Measurements from ENCODE around the gene RRP8. TPM values are rescaled to one million over a fixed set of nuclear protein-coding genes. Genes with fewer than 3 reads are reported as not detected.

Gene RRP8
- total RNA-seq, 1 donor from 2014 or later = 15.1 TPM

DNA sequence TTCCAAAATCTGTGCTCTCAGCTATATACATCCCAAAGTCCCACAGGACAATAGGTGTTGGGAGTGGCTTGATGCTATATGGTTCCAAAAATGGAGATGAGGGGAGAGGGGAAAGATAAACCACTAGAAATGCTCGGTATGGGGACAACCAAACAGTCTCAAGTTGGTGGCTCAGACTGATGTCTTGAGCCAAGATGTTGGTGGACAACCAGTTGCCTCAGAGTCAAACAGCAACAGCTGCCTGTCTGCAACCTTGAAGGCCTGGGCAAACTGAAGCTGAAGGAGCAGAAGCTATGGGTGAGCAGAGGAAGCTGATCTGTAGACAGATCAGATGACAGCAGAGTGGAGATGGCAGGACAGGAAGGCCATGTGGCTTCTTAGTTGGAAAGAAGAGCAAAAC lies 4.0 kb downstream of the RRP8 start:
- DNase-seq = no peak

DNA sequence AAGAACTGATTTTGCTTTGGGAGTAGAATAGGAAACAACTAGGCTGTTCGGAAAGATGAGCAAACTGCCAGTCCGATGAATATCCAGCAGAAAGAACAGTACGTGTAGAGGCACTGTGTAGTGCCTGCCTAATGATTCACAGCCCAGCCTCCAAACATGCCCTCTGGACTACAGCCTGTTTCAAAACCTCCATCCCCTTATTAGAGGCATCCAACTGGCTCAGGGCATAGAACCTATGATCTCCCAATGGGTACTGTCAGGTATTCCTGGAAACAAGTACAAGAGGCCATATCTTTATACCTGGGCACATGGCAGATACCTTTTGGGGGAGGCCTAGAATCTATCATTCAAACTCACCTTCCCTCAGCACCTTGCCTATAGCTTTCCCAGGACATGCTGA lies 4.9 kb downstream of the RRP8 start:
- DNase-seq = no peak

DNA sequence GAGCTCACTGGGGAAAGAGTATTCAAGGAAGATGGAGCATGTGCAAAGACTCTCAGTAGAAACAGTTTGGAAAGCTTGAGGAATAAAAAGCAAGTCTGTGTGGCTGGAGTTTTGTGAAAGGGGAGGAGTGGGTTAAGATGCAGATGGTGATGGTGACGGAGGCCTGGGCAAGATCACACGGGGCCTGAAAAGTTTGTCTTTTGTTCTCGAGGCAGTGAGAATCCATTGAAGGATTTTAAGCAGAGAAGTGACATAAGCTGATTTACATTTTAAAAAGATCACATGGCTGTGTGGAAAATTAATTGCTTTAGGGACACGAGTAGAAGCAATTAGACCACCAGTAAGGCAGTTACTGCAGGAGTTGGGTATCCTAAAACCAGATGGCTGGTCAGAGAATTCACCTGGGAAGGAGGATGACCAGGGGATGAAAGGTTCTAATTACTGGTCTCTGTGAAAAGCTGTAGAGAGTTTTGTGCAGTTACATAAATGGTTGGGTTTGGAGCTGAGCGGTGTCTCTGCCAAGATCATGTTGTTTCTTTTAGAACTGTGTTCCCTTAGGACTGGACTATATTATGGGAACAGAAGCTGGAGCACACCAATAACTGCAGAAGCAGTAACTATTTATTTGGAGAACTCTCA lies 7.1 kb downstream of the RRP8 start:
- no peak for DNase-seq

DNA sequence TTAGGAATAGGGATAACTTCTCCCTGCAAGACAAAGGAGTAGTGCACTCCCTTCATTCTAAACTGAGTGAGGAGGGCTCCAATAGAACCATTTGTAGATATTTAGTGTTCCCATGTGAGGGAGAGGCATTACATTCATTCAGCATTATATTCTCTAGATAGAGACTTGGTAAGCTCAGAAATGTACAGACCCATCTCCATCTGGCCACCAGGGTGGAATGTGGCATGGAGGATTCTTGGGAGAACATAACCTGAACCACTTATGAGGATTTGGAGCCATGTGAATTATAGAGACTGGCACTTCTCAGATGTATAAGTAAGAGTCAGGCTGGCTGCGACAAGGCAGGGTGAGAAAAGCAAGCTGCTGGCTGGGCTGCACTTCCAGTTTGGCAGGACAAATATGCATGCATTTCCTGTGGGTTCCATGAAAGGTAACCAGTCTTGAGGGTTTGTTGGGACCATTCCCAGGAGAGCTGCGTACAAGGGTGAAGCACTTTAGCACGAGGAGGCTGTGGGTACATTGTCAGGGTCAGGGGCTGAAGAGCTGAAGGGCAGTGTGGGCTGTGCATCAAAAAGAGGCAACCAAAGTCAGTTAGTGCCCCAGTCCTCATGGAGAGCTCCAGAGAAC lies 9.2 kb downstream of the RRP8 start:
- no peak for DNase-seq

DNA sequence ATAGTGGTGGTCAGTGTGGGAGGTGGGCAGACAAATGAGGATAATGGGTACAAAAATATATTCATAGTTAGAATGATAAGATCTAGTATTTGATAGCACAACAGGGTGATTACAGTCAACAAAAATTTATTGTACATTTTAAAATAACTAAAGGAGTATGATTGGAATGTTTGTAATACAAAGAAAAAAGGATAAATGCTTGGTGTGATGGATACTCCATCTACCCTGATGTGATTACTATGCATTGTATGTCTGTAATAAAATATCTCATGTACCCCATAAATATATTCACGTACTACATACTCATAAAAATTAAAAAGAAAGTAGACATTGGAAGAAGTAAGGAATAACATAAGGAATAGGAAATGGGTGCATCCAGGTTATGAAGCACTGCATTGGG lies 15.4 kb downstream of the RRP8 start:
- no peak for DNase-seq

DNA sequence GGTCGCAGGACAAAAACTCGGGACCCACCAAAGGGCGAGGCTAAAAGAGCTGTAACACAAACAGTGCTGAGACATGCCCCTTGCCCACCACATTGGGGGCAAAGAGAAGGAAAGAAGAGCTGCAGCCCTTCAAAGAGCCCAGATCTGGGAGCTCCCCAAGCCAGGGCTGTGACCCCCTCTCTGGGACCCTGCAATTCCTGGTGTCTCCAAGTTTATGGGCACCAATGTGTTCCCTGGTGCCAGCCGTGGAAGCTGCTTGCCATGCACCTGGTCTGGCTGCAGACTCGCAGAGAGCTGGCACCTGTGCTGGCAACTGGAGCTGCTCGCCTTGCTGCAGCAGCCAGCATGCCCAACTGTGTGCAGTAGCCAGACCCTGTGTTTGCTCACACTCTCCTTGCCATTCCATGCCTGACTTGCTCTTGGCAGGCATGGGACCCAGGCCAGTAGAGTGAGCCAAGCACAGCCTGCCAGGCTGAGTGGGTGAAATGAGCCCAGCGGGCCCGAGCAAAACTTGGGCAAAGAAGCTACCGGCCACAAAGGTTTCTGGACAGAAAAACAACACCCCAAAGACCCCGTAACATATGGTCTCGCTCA lies 16.0 kb downstream of the RRP8 start:
- no peak for DNase-seq

DNA sequence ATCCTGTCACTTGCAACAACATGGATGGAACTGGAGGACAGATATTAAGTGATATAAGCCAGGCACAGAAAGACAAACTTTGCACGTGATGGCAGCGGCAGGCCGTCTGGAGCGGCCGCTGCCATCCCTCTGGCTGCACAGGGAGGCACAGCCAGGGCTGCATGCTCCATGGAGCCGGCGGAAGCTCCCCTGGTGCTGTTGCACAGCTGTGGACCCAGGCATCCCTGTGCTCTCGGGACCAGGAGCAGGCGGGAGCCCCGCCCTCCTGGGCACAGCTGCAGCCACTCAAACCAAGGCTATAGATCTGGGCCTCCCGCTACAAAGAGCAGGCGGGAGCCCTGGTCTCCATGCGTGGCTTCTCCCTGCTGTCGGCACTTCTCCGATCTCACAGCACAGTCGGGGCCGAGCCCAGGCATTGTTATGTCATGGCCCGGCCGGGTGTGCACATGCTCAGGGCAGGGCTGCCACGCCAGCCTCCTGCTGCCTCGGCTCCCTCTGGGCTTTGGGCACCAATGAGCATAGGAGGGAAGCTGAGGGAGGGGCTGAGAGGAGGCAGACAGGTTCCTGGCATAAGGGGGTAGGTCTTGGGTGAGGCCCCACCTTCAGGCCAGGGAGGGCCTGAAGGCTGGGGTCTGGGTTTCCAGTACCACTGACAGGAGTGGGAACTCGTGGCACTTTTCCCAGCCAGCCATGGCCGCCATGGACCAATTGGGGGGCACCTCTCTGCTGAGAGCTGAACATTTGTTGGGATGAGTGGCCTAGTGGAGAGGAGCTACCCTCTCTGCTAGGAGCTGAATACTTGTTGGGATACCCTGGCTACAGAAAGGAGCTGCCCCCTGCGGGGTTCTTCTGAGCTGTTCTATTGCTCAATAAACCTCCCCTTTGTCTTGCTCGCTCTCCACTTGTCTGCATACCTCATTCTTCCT lies 16.7 kb downstream of the RRP8 start:
- no peak for DNase-seq

DNA sequence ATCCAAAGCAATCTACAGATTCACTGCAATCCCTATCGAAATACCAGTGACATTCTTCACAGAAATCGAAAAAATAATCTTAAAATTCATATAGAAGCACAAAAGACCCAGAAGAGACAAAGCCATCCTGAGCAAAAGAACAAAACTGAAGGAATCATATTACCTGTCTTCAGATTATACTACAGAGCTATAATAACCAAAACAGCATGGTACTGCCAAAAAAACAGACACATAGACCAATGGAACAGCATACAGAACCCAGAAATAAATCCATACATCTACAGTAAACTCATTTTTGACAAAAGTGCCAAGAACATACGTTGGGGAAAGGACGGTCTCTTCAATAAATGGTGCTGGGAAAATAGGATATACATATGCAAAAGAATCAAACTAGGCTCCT lies 18.9 kb downstream of the RRP8 start:
- no peak for DNase-seq

DNA sequence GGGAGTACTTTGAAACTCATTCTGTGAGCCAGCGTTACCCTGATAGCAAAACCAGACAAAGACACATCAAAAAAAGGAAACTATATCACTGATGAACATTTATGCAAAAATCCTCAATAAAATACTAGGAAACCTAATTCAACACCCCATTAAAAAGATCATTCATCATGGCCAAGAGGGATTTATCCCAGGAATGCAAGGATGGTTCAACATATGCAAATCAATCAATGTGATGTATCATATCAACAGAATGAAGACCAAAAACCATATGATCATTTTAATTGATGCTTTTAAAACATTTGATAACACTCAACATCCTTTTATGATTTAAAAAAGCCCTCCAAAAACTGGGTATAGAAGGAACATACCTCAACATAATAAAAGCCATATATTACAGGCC lies 19.8 kb downstream of the RRP8 start:
- DNase-seq = no peak

DNA sequence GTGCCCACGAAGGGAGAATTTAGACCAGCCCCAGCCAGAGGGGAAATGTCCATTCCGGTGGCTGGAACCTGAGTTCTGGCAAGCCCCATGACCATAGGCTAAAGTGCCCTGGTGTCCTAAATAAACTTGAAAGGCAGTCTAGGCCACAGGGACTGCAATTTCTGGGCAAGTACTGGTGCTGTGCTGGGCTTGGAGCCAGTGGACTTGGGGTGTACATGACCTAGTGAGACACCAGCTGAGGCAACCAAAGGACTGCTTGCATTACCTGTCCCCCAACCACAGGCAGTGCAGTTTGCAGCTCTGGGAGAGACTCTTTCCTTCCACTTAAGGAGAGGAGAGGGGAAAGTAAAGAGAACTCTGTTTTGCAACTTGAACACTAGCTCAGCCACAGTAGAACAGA lies 23.7 kb downstream of the RRP8 start:
- DNase-seq = no peak

DNA sequence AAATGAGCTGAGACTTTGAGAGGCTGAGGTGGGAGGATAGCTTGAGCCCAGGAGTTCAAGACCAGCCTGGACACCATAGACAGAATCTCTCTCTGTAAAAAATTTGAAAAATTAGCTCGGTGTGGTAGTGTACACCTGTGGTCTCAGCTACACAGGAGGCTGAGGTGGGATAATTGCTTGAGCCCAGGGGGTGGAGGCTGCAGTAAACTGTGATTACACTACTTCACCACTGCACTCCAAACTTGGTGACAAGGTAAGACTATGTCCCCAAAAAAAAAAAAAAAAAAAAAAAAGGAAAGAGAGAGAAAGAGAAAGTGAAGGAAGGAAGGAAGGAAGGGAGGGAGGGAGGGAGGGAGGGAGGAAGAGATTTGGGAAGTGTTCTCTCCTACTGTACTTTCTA lies 25.3 kb downstream of the RRP8 start:
- no peak for DNase-seq

DNA sequence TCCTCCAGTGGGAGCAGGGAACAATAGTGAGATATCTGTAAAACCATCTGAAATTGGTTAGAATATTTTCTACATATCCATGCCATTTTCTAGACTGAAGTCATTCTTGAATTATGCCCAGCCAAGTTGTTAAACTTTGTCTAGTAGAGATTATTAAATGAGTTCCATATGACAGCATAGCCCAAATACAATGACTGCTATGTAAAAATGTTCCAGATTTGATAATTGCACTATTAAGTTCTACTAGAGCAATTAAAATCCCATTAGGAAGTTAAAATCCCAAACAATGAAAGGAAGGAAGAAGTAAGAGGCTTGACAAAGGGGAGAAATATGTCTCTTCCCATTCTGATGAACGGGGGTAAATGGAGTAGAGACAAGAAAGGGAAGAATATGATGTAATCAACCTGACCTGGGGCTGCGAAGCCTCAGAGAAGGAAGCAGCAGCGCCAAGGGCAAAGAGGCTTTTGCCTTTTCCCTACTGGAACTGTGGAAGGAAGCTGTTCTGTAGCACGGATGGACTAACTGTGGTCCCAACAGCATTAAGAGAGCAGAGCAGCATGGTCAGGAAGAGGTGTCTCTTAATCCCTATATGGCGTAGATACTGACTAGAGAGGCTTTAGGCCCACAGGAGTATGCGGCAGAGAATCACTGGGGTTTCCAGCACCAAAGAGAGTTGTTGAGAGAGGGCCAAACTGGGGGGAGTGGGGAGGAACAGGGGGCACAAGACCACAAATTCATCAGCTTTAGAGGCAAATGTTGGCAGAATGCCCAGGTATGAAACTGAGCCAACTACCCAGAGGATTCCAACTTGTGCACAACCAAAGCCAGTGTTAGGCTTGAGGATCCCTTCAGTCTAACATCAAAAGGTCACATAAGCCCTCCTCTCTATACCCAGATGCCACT lies 26.7 kb downstream of the RRP8 start:
- peak; percentile 79 for DNase-seq

DNA sequence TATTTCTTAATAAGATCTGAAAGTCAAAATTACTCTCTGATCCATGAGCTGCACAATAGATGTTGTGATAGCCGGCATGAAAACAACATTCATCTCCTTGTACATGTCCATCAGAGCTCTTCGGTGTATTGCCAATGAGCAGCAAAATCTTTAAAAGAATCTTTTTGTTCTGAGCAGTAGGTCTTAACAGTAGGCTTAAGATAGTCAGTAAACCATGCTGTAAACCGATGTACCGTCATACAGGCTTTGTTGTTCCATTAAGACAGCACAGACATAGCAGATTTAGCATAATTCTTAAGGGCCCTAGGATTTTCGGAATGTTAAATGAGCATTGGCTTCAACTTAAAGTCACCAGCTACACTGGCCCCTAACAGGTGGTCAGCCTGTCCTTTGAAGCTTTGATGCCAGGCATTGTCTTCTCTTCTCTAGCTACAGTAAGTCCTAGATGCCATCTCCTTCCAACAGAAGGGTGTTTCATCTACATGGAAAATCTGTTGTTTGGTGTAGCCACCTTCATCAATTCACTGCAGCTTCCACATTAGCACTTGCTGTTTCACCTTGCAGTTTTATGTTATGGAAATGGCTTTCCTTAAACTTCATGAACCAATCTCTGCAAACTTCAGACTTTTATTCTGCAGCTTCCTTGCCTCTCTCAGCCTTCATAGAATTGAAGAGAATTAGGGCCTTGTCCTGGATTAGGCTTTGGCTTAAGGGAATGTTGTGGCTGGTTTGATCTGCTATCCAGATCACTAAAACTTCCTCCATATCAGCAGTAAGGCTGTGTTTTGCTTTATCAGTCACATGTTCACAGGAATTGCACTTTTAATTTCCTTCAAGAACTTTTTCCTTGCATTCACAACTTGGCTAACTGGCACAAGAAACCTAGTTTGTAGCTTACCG lies 28.4 kb downstream of the RRP8 start:
- DNase-seq = no peak

DNA sequence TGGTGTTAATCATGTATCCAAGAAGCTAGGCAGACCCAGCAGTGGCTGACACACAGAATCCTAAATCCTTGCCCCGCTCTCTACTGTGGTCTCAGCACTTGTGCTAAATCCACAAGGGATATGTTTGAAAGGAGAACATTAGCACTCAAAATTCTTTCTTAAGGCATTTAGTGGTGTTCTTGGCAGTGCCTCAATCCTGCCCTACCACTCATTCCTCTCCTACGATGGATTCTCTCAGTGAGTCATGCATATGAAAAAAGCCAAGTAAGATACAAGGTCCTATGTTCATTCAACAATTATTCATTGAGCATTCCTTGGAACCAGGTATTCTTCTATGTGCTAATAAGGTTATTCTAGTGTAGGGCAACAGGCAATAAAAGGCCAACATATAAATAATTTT lies 31.2 kb downstream of the RRP8 start:
- DNase-seq = no peak

DNA sequence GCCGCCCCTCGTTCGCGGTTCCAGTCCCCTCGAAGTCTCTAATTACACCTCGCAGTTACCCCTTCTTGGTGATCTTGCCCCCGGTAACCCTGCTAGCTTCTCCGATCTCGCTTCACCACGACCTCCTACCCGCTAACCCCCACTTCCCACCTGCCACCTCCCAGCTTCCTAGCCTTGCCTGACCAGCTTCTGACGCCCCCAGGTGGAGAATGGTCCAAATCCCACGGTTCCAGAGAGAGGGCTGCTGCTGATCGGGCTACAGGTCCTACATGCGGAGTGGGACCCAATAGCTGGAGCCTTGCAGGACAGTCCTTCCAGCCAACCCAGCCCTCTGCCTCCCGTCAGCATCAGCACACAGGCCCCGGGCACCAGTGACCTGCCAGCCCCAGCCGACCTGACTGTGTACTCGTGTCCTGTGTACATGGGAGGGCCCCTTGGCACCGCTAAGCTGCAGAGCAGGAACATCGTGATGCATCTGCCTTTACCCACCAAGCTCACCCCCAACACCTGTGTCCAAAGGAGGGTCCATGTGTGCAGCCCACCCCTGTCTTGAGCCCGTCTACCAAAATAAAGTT lies 31.9 kb downstream of the RRP8 start:
- DNase-seq = no peak

DNA sequence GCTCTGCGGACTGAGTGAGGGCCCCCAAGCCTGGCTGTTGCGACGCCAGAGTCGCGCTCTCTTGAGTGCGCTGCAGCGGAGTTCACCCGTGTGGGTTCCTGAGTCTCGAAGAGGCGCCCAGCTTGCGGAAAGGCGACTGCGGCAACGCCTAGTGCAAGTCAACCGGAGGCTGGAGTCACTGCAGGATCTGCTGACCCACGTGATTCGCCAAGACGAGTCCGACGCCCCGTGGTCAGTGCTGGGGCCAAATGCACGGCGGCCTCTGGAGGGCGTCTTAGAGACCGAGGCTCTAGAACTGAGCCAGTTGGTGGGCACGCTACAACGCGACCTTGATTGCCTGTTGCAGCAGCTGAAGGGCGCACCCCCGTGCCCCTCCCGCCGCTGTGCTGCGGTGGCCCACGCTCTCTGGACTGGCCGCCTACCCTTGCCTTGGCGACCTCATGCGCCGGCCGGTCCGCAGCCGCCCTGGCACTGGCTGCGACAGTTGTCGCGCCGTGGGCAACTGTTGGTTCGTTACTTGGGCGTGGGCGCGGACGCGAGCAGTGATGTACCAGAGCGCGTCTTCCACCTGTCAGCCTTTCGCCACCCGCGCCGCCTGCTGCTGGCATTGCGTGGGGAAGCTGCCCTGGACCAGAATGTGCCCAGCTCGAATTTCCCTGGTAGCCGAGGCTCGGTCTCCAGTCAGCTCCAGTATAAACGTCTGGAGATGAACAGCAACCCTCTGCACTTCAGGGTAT lies 32.6 kb downstream of the RRP8 start:
- DNase-seq = peak; percentile 47

DNA sequence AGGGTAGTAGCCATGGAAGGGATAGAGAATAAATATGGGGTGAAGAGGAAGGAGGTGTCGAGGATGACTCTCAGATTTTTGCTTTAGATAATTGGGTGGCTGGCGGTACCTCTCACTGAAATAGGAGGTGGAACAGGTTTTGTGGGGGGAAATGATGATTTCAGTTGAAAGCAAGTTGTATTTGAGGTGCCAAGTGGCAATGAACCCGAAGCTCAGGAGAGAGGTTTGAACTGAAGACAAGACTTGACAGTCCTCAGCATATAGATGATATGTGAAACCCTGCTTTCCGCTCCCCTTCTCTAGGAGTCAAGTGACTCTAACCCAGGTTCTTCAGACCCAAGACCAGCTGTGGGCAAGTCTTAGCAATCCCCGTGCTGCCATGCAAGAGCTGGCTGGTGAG lies 33.7 kb downstream of the RRP8 start:
- DNase-seq = no peak

DNA sequence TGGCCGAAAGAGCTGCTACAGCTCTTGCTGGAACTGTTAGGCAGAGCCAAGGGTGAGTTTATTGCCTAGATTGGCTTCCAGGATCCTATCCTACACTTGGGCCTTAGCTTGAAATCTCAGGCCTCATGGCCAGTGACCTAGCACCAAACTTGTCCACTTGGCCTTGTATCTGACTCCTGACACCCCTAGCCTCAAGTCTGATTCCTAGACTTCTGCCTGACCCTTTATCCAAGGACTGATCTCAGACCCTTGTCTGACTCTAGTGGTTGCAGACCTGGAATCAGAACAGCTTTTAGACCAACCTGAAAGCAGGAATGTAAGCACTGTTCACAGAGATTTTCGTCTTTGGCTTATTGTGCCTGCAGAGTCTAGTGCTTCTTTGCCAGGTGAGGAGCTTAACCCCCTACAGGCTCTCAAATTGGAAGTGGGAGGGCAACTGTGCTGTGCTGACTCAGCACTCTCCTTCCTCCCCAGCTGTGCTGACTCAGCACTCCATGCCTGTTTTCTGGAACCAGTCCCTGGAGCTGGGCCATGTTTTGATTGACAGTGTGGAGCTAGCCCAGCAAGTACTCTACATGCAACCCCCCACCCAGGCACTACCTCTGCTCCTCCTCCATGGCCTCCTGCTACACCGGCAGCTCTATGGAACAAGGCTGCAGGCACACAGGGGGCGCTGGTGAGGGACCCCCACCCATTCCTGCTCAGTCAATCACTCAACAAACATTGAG lies 35.1 kb downstream of the RRP8 start:
- DNase-seq = peak; percentile 75

DNA sequence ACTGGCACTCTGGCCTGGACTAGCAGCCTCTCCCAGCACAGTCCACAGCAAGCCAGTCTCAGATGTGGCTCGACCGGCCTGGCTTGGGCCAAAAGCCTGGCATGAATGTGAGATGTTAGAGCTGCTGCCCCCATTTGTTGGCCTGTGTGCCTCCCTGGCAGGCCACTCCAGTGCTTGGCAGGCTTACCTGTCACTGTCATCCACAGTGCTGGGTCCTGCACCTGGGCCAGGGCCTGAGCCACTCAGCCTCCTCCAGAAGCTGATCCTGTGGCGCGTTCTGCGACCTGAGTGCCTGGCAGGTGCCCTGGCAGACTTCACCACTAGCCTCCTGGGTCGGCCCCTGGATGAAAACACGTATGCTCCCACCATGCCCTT lies 36.1 kb downstream of the RRP8 start:
- no peak for DNase-seq

Data from dermis blood vessel endothelial cell (primary cell).